ENCODE measurements around the gene MPP7. TPM values are rescaled to one million over a fixed set of nuclear protein-coding genes. Genes with fewer than 3 reads are reported as not detected.
"Not testable (repeated sequence)": the region's sequence is repeated elsewhere in the genome, so short reads cannot be mapped to it uniquely, and the experiment has no call there.

Gene MPP7
- total RNA-seq, 2 experiments from 2014 or later, result 11.6 to 12.8 TPM

GRCh38 chr10:28326516-28327490, 23.9 kb upstream of the MPP7 start:
- intact Hi-C loops (cut with micrococcal nuclease), result no loop called here
- ChIA-PET CTCF (interaction anchor here (0.7 to 3.9 kb wide), 6 partner anchors 24 to 85 kb away, joined by 3 to 25 read pairs (median 6); partner anchors contain the start of gene MPP7), POLR2A (interaction anchor here (0.6 to 1.6 kb wide), 4 partner anchors 24 to 91 kb away, joined by 3 to 4 read pairs (median 4); partner anchors contain the start of gene MPP7)
- DNase-seq, result no peak
- H3K4me3 Mint-ChIP-seq, result peak overlapping the region; percentile 30
- peak overlapping the region; percentile 24 for H3K27ac Mint-ChIP-seq
- H3K9me3 Mint-ChIP-seq, result no peaks in the 10 kb centered on the region
- H3K36me3 Mint-ChIP-seq, result no peaks in the 10 kb centered on the region
- peaks cover 63% of the 10 kb centered on the region for H3K4me1 Mint-ChIP-seq (ENCODE audit: low read depth)
- H3K27me3 Mint-ChIP-seq, result no peaks in the 10 kb centered on the region

- ChIA-PET CTCF (interaction anchor here (0.7 to 1.9 kb wide), 5 partner anchors 9 to 79 kb away, joined by 3 to 9 read pairs (median 5); partner anchors contain the start of gene MPP7), POLR2A (interaction anchor here (0.8 to 3.4 kb wide), 2 partner anchors 14 to 17 kb away, joined by 3 to 11 read pairs; no protein-coding TSS in a partner anchor)
- Mint-ChIP-seq H3K36me3 (no peaks in the 10 kb centered on the region), H3K4me3 (no peak overlapping the region), H3K27me3 (no peaks in the 10 kb centered on the region), H3K4me1 (ENCODE audit: low read depth) (peaks cover 28% of the 10 kb centered on the region), H3K27ac (no peak overlapping the region), H3K9me3 (no peaks in the 10 kb centered on the region)
- intact Hi-C loops (cut with micrococcal nuclease), result no loop called here
- DNase-seq, result no peak
These were observed 17.9 kb upstream of the MPP7 start for GRCh38 chr10:28320799-28321198.

- ChIA-PET CTCF (interaction anchor here (1.2 to 1.9 kb wide), 4 partner anchors 10 to 79 kb away, joined by 4 to 9 read pairs (median 6); partner anchors contain the start of gene MPP7), POLR2A (no interaction called here)
- no peak overlapping the region for H3K27ac Mint-ChIP-seq
- H3K4me3 Mint-ChIP-seq, result no peak overlapping the region
- H3K9me3 Mint-ChIP-seq, result no peaks in the 10 kb centered on the region
- H3K36me3 Mint-ChIP-seq, result no peaks in the 10 kb centered on the region
- H3K27me3 Mint-ChIP-seq, result no peaks in the 10 kb centered on the region
- intact Hi-C loops (cut with micrococcal nuclease), result no loop called here
- no peak for DNase-seq
- peaks cover 27% of the 10 kb centered on the region for H3K4me1 Mint-ChIP-seq (ENCODE audit: low read depth)
These were observed 17.2 kb upstream of the MPP7 start for GRCh38 chr10:28320090-28320489.

- DNase-seq; H3K27ac Mint-ChIP-seq; CTCF ChIA-PET; H3K9me3 Mint-ChIP-seq; intact Hi-C loops (cut with micrococcal nuclease); POLR2A ChIA-PET; H3K4me3 Mint-ChIP-seq; H3K36me3 Mint-ChIP-seq; H3K27me3 Mint-ChIP-seq: not testable (repeated sequence)
- H3K4me1 Mint-ChIP-seq (ENCODE audit: low read depth), result peaks cover 22% of the 10 kb centered on the region
These were observed 16.2 kb upstream of the MPP7 start for GRCh38 chr10:28319061-28319460.

- ChIA-PET POLR2A (no interaction called here), CTCF (no interaction called here)
- Mint-ChIP-seq H3K36me3 (no peaks in the 10 kb centered on the region), H3K4me3 (no peak overlapping the region), H3K27me3 (no peaks in the 10 kb centered on the region), H3K4me1 (ENCODE audit: low read depth) (peaks cover 19% of the 10 kb centered on the region), H3K27ac (no peak overlapping the region), H3K9me3 (no peaks in the 10 kb centered on the region)
- DNase-seq, result no peak
- intact Hi-C loops (cut with micrococcal nuclease), result no loop called here
These were observed 15.8 kb upstream of the MPP7 start for GRCh38 chr10:28318626-28319025.

GRCh38 chr10:28317760-28318159, 14.9 kb upstream of the MPP7 start:
- Mint-ChIP-seq H3K27me3 (no peaks in the 10 kb centered on the region), H3K4me1 (ENCODE audit: low read depth) (peaks cover 22% of the 10 kb centered on the region), H3K4me3 (no peak overlapping the region), H3K27ac (no peak overlapping the region), H3K9me3 (no peaks in the 10 kb centered on the region), H3K36me3 (no peaks in the 10 kb centered on the region)
- ChIA-PET CTCF (no interaction called here), POLR2A (no interaction called here)
- intact Hi-C loops (cut with micrococcal nuclease), result no loop called here
- DNase-seq, result no peak

- Mint-ChIP-seq H3K9me3 (no peaks in the 10 kb centered on the region), H3K4me3 (no peak overlapping the region), H3K36me3 (peaks cover 4% of the 10 kb centered on the region), H3K4me1 (ENCODE audit: low read depth) (peaks cover 20% of the 10 kb centered on the region), H3K27ac (no peak overlapping the region), H3K27me3 (no peaks in the 10 kb centered on the region)
- intact Hi-C loops (cut with micrococcal nuclease), result no loop called here
- ChIA-PET POLR2A (no interaction called here), CTCF (interaction anchor here (1.0 kb wide), 1 partner anchor 576 kb away, joined by 3 read pairs; no protein-coding TSS in a partner anchor)
- no peak for DNase-seq
These were observed 13.8 kb upstream of the MPP7 start for GRCh38 chr10:28316696-28317095.

GRCh38 chr10:28315140-28315539, 12.3 kb upstream of the MPP7 start:
- DNase-seq, result no peak
- H3K27me3 Mint-ChIP-seq, result no peaks in the 10 kb centered on the region
- no peaks in the 10 kb centered on the region for H3K9me3 Mint-ChIP-seq
- CTCF ChIA-PET, result no interaction called here
- no peak overlapping the region for H3K27ac Mint-ChIP-seq
- POLR2A ChIA-PET, result no interaction called here
- H3K36me3 Mint-ChIP-seq, result peaks cover 6% of the 10 kb centered on the region
- no peak overlapping the region for H3K4me3 Mint-ChIP-seq
- H3K4me1 Mint-ChIP-seq (ENCODE audit: low read depth), result peaks cover 22% of the 10 kb centered on the region
- intact Hi-C loops (cut with micrococcal nuclease), result no loop called here

GRCh38 chr10:28314211-28314610, 11.3 kb upstream of the MPP7 start:
- H3K27ac Mint-ChIP-seq, result no peak overlapping the region
- intact Hi-C loops (cut with micrococcal nuclease), result no loop called here
- H3K4me1 Mint-ChIP-seq (ENCODE audit: low read depth), result peaks cover 16% of the 10 kb centered on the region
- no peak for DNase-seq
- ChIA-PET CTCF (no interaction called here), POLR2A (no interaction called here)
- H3K4me3 Mint-ChIP-seq, result no peak overlapping the region
- H3K9me3 Mint-ChIP-seq, result no peaks in the 10 kb centered on the region
- H3K27me3 Mint-ChIP-seq, result no peaks in the 10 kb centered on the region
- H3K36me3 Mint-ChIP-seq, result peaks cover 6% of the 10 kb centered on the region

- intact Hi-C loops (cut with micrococcal nuclease), result no loop called here
- H3K36me3 Mint-ChIP-seq, result peaks cover 6% of the 10 kb centered on the region
- no peak overlapping the region for H3K4me3 Mint-ChIP-seq
- H3K27ac Mint-ChIP-seq, result no peak overlapping the region
- no peaks in the 10 kb centered on the region for H3K27me3 Mint-ChIP-seq
- CTCF ChIA-PET, result interaction anchor here (0.7 to 1.8 kb wide), 10 partner anchors 8 to 81 kb away, joined by 3 to 8 read pairs (median 4); partner anchors contain the start of gene MPP7
- POLR2A ChIA-PET, result interaction anchor here (1.0 kb wide), 1 partner anchor 21 kb away, joined by 3 read pairs; no protein-coding TSS in a partner anchor
- DNase-seq, result no peak
- H3K9me3 Mint-ChIP-seq, result no peaks in the 10 kb centered on the region
- peaks cover 20% of the 10 kb centered on the region for H3K4me1 Mint-ChIP-seq (ENCODE audit: low read depth)
These were observed 9.7 kb upstream of the MPP7 start for GRCh38 chr10:28312572-28312971.

- Mint-ChIP-seq H3K27me3 (no peaks in the 10 kb centered on the region), H3K36me3 (peaks cover 6% of the 10 kb centered on the region), H3K4me3 (no peak overlapping the region), H3K4me1 (ENCODE audit: low read depth) (peaks cover 18% of the 10 kb centered on the region), H3K27ac (no peak overlapping the region), H3K9me3 (no peaks in the 10 kb centered on the region)
- ChIA-PET POLR2A (interaction anchor here (1.1 kb wide), 1 partner anchor 24 kb away, joined by 4 read pairs; no protein-coding TSS in a partner anchor), CTCF (interaction anchor here (1.1 to 1.4 kb wide), 3 partner anchors 8 to 20 kb away, joined by 5 to 8 read pairs (median 5); partner anchors contain the start of gene MPP7)
- DNase-seq, result no peak
- intact Hi-C loops (cut with micrococcal nuclease), result no loop called here
These were observed 8.2 kb upstream of the MPP7 start for GRCh38 chr10:28311104-28311503.

GRCh38 chr10:28307267-28307666, 4.4 kb upstream of the MPP7 start:
- Mint-ChIP-seq H3K9me3 (no peaks in the 10 kb centered on the region), H3K27me3 (no peaks in the 10 kb centered on the region), H3K4me1 (ENCODE audit: low read depth) (peaks cover 22% of the 10 kb centered on the region), H3K27ac (no peak overlapping the region), H3K36me3 (peaks cover 5% of the 10 kb centered on the region), H3K4me3 (no peak overlapping the region)
- POLR2A ChIA-PET, result no interaction called here
- intact Hi-C loops (cut with micrococcal nuclease), result no loop called here
- DNase-seq, result no peak
- CTCF ChIA-PET, result no interaction called here

Measured in activated CD4-positive, alpha-beta memory T cell treated with anti-CD3 and anti-CD28 coated beads for 36 hours (primary cell).